GM18868 (cell line): ENCODE measurements around the gene PCED1B.

Experiments used
- ATAC-seq: cut with Tn5 transposase; IDR thresholded peaks from one replicate; pipeline ENCODE4 v1.9.1; 2021; ENCODE audit warnings: mild to moderate bottlenecking, moderate library complexity; ENCODE audit not compliant: unreplicated experiment

PCED1B gene

DNA sequence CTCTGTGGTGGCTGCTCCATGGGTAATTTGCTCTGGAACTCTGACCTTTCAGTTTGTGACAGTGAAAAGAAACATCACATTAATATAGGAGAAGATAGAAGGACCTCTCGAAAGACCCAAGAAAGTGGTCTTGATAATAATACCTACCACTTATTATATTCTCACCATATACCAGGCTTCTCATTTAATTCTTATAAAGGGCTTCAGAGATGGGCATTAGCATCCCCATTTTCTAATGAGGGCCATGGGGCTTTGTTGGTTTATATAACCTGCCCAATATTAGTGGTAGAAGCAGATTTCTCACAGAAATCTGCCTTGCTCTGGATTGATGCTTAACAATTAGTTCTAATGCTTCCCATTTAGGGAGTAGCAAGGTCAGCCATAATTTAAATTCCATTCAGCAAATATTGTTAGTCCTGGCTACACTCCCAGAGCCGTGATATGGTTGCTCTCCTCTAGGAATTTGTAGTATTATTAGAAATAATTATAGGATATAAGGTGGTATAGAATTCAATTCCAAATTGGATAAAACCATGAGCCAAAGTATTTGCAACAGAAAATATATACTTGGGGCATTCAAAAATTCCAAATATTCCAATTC, 7.8 kb downstream of the PCED1B start:
- no peak for ATAC-seq

DNA sequence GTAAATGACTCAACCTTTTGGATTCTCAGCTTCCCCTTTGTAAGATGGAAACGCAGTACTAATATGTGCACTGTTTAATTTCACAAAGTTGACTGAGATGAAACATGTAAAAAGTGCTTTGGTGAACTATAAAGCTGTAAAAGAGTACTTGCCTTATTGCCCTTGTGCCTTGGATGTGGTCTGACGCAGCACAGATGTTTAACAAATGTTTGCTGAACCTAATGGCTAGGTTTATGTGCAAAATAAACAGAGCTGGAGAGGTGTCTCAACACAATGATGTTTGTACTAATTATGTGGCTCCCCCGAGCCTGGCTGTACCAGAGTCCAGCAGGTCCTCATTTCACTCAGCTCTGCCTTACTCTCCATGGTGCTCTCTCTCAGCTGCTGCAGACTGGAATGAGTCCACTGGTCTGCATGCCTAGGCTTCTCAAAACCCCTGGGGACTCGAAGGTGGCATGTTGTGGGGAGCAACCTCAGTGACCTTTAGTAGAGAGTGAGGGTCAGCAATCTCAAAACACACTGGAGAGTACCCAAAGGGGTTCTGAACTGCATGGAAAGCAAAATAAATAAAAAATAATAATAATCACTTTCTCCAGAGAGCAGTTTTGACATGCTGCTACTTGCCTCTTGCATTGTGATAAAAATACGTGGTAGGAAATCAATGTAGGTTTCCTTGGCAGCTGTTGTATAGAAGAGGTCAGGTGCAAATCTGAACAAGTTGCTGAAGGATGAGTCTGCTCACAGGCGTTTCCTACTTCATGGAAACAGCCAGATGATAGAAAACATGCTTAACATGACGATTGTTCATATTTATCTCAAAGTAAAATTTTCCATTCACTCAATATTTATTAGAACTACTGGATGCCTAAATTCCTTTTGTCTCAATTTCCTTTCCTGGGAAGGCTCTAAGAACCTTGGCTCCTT, 8.9 kb downstream of the PCED1B start:
- no peak for ATAC-seq

DNA sequence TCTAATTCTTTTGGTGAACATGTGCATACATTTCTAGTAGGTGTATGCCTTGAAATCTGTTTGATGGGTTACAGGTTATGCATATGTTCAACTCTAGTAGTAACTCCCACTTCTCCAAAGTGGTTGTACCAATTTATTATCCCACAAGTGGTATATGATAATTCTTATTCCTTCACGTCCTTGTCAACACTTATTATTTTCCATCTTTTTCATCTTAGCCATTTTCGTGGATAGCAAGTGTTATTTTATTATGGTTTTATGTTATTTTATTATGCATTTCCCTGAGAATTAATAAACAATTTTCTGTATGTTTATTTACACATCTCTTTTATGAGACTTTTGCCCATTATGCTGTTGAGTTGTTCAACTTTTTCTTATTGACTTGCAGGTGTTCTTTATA, 11.6 kb downstream of the PCED1B start:
- no peak for ATAC-seq

DNA sequence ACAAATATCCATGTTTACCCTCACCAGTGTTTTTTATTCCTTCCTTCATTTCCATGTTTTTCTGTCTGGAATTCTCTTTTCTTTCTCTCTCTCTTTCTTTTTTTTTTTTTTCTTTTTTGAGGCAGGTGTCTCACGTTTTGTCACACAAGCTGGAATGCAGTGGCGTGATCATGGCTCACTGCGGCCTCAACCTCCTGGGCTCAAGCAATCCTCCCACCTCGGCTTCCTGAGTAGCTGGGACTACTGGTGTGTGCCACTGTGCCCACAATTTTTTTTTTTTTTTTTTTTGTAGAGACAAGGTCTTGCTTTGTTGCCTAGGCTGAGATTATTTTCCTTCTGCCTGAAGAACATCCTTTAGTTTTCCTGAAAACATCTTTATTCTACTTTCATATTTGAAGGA, 15.4 kb downstream of the PCED1B start:
- ATAC-seq: no peak

DNA sequence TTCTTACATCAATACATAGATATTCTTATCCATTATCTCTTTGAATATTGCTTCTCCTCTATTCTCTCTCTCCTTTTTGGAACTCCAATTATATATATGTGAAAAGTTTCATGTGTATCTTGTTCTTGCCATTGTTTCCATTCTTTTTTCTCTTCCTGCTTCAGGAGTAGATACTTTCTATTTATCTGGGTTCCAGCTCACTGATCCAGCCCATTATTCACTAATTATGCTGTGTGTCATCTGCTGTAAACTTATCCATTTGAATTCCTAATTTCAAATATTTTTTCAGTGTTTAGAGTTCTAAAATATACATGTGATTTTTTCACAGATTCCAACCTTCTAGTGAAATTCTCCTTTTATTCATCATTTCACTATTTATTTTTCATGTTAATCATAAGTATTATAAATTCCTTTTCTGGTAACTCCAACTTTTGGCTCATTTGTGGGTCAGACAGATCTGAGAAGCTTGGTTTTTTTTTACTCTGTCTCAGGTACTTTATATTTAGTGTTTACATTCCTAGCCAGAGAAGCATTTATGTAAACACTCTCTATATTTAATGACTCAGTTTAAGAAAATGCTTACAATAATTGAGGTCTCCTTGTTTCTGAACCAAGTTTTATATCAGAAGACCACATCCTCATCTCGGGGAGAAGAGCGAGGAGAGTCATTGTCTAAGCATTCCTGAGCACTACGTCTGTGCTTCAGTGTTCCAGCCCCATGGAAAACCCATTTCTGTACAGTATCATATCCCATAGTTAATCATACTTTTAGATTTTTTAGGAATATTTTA, 16.2 kb downstream of the PCED1B start:
- no peak for ATAC-seq

DNA sequence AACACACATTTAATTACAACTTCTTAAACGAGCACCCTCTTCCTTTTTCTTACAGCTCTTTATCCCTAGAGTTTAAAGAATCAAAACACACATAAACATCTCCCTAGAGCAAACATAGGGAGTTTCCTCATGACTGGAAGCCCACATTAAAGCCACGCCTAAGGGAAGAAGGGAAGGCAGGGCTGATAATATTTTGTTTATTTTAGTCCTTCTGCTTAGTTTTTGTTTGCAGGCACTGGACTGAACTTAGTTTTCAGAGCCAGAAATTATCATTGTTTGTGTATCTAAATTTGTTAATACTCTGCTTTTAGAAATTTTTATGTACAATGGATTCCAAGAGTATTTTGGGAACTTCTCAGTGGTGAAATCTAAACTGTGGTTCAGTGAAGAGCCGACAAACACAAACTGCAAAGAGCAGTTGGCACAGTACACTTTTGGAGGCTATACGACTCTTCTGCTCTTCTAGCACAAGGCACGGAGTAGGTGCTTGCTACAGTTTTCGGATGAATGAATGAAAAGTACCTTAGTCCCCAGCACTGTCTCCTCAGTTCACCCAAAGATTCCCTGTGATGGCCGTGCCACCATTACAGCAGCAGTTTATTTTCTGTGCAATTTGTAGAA, 18.0 kb downstream of the PCED1B start:
- ATAC-seq: no peak

DNA sequence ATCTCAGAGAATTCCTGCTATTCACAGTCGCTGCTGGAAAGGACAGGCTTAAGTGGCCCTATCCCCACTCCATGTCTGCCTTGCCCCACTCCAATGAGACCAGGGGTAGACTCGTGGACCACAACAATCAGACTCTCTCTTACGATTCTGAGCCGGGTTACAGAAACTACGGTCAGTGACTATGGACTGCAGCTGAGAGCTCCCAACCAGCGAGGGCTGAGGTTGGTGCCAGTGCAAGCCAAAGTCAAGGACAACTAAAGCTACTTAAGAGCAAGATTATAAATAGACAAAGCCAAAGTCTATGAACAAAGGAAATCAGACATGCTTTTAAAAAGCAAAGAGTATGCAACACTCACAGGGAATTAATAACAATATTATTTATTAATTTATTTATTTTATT, 18.7 kb downstream of the PCED1B start:
- ATAC-seq: no peak

DNA sequence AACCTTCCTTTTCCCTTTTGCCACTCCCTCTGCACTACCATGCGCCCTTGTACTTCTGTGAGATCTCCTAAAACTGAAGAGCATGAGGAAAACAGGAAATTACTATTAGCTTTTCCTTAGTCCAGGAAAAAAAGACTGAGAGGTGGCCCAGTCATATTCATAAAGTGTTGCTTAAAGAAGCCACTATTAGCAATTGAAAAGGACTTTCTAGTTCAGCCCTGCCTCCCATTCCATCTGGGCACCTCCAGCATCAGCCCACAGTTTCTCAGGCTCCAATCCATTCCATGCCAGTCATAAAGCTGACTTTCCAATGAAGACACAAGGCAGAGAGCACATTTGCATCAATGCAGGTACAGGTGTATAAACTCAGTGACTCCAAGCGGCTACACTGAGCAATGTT, 20.2 kb downstream of the PCED1B start:
- no peak for ATAC-seq

DNA sequence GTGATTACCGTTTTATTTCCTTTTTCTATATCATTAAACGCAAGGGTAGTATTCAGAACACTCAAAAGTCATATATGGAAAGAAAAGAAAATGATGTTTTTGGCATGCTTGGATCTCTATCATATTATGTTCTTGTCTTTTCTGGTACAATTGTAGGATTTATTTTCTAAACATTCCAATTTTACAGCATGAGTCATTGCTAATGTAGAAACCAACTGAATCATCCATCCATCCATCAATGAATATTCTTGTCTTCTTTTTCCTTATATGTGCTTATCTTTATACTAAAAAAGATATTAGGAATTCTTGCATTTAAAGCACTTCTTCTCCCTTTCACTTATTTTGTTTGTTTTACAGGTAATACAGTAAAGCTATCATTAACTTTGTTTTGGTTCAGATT, 20.7 kb downstream of the PCED1B start:
- no peak for ATAC-seq

DNA sequence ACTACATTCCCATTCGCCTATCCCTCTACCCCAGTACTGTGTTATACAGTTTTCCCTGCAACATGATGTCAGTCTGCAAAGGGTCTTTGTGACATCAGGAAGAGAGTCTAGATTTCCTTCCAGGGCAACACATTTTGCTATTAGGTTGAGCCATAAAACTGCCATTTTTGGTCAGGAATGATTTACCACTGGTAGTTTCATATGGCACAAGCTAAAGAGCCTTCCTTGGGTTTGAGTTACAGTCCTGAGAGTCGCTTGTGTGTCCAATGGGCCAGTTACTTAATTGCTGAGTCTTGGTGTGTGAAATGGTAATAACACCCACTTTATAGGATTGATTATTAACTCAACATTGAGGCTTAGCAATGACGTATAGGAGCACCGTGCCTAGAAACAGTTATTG, 23.0 kb downstream of the PCED1B start:
- no peak for ATAC-seq

DNA sequence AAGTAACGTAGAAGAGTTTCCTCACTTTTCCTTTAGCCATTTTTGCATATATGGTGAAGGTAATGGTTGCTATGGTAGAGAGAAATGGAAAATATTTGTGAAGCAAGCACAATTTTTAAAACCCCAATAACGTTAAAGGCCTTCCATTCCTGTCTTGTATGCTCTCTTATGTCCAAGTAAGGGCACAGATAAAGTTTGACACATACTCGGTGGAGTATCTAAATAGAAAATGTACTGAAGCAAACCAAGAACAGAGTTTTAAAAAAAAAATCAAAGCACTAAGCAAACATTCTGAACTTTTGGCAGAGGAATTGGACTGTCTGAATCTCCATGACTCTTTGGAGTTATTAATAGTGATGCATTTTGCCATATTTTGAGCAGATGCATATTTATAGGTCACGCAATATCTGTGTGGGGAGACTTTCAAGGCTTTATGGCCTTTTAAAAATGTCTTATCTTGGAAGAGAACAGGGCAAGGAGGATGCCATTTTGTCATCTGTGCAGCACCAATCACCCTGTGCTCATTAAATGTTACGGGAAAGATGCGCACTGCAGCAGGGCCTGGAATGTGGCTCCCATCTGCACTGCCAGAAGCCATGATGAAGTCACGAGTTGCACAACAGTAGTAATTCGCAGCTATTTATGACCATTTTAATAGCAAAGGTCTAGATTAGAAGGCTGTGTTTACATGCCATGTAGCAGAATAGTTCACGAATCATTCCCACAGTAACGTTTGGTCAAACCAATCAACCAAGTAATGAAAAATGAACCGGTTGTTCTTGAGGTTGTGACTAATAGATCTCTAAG, 23.6 kb downstream of the PCED1B start:
- ATAC-seq: no peak

DNA sequence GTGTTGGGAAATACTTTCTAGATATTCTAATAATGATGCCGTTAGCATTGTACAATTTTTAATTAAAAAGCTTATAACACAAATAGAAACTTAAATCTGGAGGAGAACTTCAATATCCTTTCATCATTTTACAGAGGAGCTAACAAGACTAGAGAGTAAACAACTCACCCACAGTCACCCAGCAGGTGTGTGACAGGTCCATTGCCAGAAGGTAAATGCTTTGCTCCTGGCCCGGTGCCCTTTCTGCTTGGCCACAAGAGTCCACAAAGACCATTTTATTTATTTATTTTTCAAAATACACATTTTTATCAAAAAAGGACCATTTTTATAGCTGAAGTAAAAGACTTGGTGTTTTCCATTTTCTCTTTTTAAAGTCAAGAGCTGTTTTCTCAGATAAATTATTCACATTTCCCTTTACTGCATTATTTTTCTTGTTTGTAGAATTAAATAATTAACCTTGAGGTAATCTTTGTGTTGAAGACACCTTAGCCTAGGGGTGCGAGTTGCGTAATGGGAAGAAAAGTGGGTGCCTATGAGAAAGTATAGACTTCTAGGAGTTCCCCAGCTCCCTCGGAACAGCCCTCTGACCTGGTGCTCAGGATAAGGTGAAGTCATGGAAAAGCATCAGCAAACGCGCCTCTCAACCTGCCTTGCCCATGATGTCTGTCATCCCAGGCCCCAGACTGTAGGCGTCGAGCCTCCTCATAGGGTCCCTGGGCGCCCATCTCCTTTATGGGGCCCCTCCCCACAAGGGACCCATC, 26.7 kb downstream of the PCED1B start:
- no peak for ATAC-seq

DNA sequence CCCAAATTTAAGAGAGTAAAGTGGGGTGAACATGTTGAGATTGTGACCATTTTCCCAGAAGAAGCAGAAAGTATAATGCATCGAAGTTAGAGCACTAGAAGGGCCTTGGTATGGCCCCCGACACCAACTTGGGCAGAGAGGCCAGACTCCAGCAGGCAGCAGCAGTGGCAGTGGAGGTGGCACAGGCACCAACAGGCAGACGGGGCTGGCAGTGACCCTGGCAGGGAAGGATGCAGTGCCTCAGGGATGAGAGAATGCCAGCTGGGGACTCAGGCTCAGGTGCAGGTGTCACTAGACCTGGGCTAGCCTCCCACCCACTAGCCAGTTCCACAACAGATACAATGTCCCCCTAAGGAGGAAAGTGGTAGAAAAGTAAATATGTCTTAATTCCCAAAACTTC, 28.0 kb downstream of the PCED1B start:
- ATAC-seq: no peak

DNA sequence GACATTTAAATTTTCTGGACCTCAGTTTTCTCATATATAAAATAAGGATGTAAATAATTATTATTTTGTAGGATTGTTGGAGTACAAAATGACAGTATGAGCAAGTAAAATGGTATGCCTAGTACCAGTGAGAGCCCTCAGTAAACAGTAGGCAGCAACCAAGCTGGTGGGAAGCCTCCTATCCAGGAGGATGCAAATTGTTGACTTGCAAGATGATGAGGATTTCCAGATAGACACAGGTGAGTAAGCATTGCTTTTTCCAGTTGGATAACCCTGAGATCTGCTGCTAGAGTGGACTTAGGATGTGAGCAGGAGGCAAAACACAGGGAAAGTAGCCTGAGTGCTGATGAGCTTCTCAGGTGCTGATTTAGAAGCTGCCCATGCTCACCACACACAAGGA, 28.5 kb downstream of the PCED1B start:
- ATAC-seq: no peak

DNA sequence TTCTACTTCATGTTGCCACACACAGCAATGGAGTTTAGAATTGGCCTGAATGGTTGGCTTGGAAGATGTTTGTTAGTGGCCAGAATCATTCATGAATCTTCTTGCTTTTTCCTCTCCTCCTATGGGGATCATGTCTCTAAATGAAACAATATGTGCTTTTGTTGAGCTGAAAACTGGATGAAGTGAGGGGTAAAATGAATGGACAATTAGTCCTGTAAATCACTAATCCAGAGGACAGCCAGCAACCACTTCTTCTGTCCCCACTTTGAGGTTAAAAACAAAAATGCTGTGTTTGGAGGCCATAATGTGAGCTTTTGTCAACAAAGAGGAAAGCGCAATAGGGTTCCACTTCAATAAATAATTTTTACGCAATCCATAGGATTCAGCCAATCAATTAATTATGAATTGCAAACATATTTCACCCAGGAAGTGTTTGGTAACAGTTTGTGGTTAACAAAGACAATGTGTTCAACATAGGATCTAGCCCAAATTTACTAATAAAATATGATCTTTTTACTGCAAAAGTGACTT, 30.7 kb downstream of the PCED1B start:
- no peak for ATAC-seq

DNA sequence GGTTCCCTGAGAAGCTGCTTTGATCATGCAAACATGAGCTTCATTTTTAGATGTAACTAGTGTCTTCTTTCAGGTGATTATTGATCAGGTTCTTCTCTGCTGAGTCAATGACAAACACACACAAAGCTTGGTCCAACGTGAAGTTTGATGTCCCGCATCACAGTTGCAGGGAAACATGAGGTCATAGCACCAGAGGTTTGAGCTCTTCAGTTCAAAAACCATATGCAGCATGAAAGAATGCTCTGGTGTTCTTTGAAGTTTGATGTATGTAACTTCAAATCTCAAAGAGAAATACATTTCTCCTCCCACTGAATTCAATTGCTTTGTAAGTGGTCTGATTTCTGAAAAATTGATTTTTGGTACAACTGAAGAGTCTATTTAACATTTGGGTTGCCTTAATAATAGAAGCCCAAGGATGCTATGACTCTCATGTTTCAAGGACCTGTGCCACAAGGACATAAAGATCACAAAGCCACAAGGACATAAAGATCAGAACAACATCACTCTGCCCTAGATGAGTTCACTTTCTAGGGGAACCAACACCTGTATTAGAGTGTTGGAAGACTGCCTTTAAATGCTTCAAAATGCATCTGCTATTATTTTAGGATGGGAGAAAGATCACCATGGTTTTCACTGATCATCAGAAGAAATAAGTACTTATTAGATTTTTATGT, 31.4 kb downstream of the PCED1B start:
- ATAC-seq: no peak

DNA sequence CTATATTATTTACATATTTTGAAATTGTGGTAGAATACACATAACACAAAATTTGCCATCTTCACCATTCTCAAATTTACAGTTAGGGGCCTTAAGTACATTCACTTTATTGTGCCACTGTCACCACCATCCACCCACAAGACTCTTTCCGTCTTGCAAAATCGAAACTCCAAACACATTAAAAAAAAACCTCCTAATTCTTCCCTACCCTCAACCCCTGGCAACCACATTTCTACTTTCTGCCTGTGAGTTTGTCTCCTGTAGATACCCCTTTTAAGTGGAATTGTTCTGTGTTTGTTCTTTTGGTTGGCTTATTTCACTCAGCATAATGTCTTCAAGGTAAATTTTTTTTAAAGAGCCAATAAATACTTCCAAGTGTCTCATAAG, 32.0 kb downstream of the PCED1B start:
- ATAC-seq: no peak

DNA sequence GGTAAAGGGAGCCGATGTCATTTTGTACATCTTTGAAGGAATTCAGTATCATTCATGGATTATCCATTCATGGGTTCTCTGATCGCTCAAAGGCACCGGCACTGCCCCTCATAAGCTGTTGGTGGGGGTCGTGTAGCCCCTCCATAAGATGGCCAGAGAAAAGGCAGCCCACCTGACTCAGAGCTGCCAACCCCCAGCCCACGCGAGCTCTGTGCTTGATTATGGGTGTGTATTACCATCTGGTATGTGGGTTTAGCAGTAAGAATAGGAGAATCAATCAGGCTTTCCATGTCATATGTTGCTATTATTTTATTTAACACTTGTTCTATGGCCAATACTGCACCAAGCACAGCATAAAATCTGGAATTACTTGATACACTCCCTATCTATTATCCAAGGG, 32.4 kb downstream of the PCED1B start:
- ATAC-seq: no peak

DNA sequence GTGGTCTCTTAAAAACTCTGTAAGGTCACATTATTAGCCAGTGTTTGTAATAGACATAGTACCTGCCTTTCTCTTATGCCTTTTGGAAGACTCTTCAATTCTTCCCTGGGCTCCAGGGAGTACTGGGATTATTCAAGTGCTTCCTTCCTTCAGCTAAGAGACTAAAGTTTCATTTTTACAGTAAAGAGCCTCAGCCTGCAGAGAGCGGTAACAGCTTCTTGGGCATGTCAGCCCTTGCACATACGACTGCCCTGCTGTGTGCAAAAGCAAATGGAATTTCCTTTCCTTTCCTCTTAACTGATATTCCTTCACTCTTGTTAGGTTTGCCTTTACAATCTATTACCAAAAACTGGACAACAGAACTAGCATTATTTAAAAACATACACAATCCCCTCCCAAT, 33.3 kb downstream of the PCED1B start:
- ATAC-seq: no peak
